Measurements from ENCODE around the gene C19orf47.

Gene C19orf47

GRCh38 chr19:40283414-40284250 lies 64.6 kb downstream of the C19orf47 start:
- DNase-seq (ENCODE audit: low read depth in 2 of 2), result no peak

GRCh38 chr19:40282920-40283319 lies 65.3 kb downstream of the C19orf47 start:
- DNase-seq (ENCODE audit: low read depth in 2 of 2), result no peak

- no peak for DNase-seq (ENCODE audit: low read depth in 2 of 2)
Observed at GRCh38 chr19:40282209-40282580, 66.0 kb downstream of the C19orf47 start.

GRCh38 chr19:40281381-40282208 lies 66.6 kb downstream of the C19orf47 start:
- no peak for DNase-seq (ENCODE audit: low read depth in 2 of 2)

GRCh38 chr19:40280608-40281221 lies 67.5 kb downstream of the C19orf47 start:
- DNase-seq (ENCODE audit: low read depth in 2 of 2), result no peak

GRCh38 chr19:40279761-40280607 lies 68.2 kb downstream of the C19orf47 start:
- DNase-seq (ENCODE audit: low read depth in 2 of 2), result no peak

- DNase-seq (ENCODE audit: low read depth in 2 of 2), result no peak
Observed at GRCh38 chr19:40279120-40279551, 69.1 kb downstream of the C19orf47 start.

GRCh38 chr19:40278361-40279035 lies 69.7 kb downstream of the C19orf47 start:
- DNase-seq (ENCODE audit: low read depth in 2 of 2), result no peak

GRCh38 chr19:40277356-40278059 lies 70.7 kb downstream of the C19orf47 start:
- DNase-seq (ENCODE audit: low read depth in 2 of 2), result no peak

GRCh38 chr19:40274585-40275544 lies 73.3 kb downstream of the C19orf47 start:
- peak in 1 of 2 donors; percentile 9 for DNase-seq (ENCODE audit: low read depth in 2 of 2)

- DNase-seq (ENCODE audit: low read depth in 2 of 2), result no peak
Observed at GRCh38 chr19:40273469-40274360, 74.5 kb downstream of the C19orf47 start.

GRCh38 chr19:40272261-40272660 lies 75.9 kb downstream of the C19orf47 start:
- DNase-seq (ENCODE audit: low read depth in 2 of 2), result no peak

GRCh38 chr19:40271706-40272105 lies 76.5 kb downstream of the C19orf47 start:
- DNase-seq (ENCODE audit: low read depth in 2 of 2), result no peak

GRCh38 chr19:40270362-40271089 lies 77.7 kb downstream of the C19orf47 start:
- DNase-seq (ENCODE audit: low read depth in 2 of 2), result no peak

Data from stimulated activated CD4-positive, alpha-beta T cell treated with anti-CD3 and anti-CD28 coated beads, Interleukin-4, amount 100 ng/mL, for 48 hours (primary cell).